HG02884 (cell line): ENCODE data around the gene LANCL2.

Source experiments
- ATAC-seq: cut with Tn5 transposase; IDR thresholded peaks from one replicate; pipeline ENCODE4 v1.9.1; 2021; ENCODE audit warnings: mild to moderate bottlenecking, moderate library complexity; ENCODE audit not compliant: unreplicated experiment

Gene LANCL2

GRCh38 chr7:55436457-55436856 lies 71.3 kb downstream of the LANCL2 start:
- no peak for ATAC-seq

DNA sequence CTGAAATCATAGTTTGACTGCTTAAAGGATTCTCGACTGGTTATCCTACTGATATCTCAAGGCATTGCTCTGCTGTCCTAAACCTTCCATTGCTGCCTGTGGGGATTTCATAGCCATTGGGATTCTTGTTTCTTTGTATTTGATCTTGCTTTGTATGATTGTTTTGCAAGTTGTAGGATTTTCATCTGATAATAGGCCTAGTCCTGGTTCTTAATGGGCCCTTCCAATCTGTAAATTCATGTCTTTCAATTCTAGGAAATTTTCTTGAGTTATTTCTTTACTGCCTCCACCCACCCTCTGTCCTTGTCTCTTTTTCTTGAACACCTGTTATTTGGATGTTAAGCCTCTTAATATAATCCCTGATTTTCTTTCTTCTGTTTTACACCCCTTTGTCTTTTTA lies 72.2 kb downstream of the LANCL2 start:
- no peak for ATAC-seq

DNA sequence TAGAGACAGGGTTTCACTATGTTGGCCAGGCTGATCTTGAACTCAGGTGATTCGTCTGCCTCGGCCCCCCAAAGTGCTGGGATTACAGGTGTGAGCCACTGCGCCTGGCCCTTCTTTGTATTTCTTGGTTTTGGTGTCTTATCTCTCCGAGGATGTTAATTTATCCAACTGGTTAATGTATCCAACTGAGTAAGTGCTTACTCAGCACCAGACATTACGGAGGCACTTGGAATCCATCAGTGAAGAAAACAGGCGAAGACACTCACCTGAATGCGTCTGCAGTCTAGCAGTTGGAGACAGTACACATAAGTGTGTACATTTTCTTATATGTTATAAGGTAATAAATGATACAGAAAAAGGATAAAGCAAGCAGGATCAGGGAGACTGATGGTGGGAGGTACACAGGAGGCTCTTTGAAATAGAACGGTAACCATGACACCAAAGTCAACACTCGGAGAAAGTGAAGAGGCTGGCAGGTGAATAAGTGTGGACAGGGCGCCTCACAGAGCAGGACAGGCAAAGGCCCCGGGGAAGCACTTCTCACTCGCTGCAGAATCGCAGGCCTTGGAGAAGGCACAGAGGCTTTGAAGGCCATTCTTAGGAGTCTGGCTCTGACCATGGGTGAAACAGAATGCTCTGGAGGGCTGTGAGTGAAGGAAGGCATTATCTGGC lies 73.1 kb downstream of the LANCL2 start:
- ATAC-seq = no peak

DNA sequence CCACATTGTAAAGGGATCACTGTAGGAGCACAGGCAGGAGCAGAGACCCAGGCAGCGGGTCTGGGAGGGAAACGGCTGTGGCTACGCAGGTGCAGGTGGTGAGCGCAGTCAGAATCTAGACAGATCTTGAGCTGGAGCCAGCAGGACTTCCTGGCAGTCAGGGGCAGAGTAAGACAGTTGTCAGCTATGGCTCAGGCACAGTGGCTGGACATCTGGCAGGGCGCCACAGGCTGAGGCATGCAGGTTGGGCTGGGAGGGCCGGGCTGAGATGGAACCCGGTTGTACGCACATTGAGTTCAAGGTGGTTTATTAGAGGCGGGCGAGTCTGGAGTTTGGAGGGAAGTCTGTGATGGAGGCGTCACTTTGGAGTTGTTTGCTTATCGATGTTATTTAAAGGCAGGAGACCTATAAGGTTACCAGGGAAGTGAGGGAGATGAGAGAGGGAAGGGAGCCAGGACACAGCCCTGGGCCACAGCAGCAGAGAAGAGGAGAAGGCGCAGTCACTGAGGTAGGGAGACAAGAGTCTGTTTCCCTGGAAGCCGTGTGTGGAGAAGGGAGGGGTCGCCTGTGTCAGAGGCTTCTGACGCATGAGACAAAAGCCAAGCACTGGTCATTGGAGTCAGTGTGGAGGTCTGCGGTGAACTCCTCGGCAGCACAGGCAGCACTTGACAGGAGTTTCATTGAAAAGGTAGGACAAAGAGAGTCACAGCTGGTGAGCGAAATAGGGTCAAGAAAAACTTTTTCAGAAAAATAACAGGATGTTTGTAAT lies 73.8 kb downstream of the LANCL2 start:
- no peak for ATAC-seq

DNA sequence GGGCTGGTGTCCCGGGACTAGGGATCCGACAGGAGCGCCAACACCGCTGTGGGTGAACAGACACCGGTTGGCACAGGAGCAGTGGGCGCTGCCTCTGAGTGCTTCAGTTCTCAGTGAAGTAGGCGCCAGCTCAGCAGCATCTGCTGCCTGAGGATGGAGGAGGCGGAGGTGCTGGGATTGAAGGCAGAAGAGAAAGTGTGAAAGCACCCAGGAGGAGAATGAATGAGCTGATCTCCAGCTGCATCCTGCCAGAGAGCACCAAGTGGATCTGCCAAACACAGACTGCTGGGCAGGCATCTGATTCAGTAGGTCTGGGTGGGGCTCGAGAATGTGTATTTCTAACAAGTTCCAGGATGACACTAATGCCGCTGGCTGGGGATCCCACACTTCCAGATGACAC lies 74.5 kb downstream of the LANCL2 start:
- no peak for ATAC-seq

- no peak for ATAC-seq
Observed at GRCh38 chr7:55440040-55440690, 75.0 kb downstream of the LANCL2 start.

DNA sequence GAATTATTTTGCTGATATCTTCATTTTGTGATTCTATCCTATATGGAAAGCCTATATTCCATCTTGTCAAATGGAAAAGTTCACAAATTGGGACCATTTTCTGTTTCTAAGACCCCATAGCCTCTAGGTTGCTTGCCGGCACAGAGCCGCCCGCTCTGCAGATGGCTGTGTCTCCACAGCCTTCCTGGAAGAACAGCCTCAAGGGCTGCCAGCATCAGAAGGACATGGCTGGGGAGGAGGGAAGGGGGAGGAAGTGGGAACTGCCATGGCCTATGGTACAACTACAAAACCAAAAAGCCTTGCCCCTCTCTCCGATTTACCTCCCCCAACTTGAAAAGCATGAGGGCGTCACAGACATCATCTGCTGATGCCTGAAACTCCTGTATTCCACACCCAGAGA lies 75.9 kb downstream of the LANCL2 start:
- ATAC-seq = no peak

GRCh38 chr7:55441774-55442522 lies 76.8 kb downstream of the LANCL2 start:
- ATAC-seq = no peak

DNA sequence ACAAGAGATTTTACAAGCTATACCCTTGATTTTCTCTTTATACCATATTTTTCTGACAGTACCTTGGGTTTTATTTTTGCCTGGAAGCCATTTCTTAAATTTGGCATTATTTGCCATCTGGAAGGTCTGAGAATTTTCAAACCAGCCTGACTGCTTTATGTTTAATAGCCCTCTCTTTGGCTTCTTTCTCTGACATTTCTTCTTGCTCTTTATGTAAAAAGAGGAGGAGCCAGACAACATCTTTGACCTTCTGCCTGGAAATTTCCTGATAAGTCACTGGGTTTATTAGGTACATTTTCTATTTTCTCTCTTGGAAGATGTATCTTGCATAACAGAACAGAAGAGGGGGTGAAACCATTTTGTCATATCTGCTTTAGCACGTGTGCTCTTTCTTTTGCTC lies 79.6 kb downstream of the LANCL2 start:
- no peak for ATAC-seq

DNA sequence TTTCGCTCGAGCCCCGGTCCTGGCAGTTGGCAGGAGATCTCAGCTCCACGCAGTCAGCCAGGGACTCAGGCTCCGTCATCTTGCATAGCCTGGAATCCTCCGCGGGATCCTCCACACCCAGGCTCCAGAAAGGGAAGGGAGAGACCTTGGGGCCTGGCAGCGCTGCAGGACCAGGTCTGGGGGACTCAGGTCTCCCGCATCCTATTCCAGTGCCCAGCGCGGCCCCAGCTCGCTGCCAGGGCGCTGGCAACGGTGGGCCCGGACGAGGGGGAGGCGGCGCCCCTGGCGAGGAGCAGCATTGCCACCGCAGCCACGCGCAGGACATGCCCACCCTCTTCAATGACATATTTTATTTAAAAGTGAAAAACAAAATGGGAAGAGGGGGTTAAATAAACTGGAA lies 83.4 kb downstream of the LANCL2 start:
- no peak for ATAC-seq

DNA sequence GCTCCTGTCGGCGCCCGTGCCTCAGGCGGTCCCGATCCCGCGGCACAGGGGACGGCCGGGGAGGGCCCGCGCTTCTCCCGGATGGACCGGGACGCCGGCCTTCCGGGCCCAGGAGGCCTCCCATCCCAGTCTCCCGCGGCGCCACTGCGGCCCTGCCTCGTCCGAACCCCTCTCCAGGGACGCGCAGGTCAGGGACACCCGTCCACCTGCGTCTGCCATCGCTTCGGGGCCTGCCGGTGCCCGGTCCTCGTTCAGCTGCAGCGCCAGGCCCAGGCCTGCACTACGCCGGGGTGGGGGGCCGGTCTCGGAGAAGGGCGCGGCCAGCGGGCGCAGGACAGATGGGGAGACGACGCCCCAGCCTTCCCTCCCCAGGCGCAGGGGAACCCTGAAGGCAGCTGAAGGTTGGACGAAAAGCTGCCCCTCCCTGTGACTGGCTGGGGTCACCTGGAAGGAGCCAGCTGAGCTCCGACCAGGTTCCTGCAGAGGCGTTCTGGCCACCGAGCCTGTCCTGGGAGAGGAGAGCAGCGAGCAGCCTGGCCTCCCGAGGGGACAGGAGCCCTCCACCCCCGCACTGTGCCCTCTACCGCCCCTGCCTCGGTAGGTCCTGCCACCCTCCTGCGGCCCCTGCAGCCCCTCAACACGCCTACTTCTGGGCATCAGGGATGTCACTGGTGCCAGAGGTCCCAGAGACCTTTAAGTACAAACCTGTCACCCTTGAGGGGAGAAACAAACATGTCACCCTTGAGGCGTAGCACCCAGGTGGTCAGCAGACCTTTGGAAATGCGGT lies 84.3 kb downstream of the LANCL2 start:
- no peak for ATAC-seq

DNA sequence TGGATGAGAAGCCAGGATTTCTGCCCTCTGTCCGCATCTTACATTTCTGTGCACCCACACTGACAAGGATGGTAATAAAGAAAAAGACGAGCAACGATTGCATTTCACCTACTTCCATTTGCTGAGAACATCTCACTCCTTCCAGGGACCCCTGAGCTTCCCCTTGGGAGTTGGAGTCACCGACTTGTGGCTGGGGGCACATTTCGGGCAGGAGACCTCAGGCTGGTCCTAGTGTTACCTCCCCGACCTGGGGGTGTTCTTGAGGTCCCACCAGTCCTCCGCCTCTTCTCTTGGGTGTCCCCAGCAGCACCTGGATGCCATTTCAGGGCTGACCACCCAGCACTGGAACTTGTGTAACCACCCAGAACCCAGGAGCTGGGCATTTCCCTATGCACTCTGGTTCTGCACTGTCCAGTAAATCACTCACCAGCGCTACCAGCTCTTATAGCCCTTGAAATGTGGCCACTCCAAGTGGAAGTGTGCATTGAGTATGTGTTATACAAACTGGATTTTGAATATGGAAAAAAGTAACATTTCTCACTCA lies 84.9 kb downstream of the LANCL2 start:
- no peak for ATAC-seq

- ATAC-seq = no peak
Observed at GRCh38 chr7:55452971-55453370, 87.8 kb downstream of the LANCL2 start.

DNA sequence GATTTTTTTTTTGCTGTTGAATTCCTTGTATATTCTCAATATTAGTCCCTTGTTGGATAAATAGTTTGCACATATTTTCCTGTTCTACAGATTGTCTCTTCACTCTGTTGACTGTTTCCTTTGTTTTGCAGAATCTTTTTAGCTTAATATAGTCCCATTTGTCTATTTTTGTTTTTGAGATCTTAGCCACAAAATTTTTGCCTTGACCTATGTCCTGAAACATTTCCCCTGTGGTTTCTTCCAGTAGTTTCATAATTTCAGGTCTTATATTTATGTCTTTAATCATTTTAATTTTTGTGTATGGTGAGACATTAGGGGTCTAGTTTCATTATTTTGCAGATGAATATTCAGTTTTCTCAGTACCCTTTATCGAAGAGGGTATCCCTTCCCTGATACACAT lies 92.7 kb downstream of the LANCL2 start:
- ATAC-seq = no peak

DNA sequence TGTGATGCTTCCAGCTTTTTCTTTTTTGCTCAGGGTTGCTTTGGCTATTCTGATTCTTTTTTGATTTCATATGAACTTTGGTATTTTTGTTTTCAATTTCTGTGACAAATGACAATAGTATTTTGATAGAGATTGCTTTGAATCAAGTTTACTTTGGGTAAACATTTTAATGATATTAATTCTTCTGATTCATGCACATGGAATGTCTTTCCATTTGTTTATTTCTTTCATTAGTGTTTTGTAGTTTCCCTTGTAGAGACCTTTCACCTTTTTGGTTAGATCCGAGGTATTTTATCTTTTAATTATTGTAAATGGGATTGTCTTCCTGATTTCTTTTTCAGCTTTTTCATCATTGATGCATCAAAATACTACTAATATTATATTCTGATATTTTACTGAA lies 93.2 kb downstream of the LANCL2 start:
- ATAC-seq = no peak

DNA sequence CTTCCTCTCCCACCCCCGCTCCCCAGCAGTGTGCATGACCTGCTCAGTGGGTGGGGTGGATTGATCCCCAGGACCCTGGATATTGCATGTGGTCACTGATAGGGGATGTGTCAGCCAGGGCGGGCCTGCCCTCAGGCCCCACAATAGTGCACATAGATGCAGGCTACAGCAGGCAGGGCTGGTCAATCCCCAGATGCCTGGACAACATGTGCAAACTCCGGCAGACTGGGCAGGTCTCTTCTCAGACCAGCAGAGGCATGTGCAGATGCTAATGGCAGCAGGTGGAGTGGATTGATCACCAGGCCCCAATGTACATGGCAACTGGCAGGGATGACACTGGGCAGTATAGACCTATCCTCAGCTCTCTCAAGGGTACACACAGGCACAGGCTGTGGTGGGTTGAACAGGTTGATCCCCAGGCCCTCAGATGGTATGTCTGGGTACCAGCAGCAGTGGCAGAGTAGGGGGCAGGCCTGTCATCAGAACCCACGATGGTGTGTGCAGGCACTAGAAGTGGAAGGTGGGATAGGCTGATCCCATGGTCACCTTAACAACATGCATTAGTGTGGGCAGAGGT lies 98.6 kb downstream of the LANCL2 start:
- no peak for ATAC-seq

DNA sequence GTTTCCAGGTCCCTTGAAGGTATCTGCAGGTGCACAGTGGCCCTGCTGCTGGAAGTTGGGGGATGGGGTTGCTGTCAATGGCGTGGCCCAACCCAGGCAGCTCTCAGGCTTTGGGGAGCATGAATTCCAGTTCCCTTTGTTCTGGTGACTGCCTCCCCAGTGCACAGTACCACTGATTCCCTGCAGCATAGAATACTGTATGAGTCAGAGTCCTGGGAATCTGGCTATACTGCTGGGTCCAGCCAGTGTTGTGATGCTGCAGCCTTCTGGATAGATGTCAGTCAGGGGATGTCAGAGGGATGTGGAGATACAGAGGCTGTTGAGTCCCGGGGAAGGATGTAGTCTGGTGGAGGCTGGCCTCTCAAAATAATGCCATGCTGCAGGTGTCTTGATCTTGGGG lies 99.3 kb downstream of the LANCL2 start:
- ATAC-seq = no peak

DNA sequence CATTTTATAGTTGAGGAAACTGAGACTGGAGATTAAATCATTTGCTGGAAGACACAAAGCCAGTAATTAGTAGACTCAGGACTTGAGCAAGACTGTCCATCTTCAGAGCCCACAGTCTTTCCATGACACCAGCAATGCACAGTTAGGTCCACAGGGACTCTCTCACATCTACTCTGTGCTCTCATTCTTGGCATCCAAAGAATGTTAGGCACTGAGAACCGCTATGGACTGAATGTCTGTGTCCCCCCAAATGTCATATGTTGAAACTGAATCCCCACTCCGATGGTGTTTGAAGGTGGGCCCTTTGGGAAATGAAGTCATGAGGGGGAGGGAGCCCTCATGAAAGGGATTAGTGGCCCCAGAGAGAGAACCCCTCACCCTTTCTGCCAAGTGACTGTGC lies 100.6 kb downstream of the LANCL2 start:
- ATAC-seq = no peak

DNA sequence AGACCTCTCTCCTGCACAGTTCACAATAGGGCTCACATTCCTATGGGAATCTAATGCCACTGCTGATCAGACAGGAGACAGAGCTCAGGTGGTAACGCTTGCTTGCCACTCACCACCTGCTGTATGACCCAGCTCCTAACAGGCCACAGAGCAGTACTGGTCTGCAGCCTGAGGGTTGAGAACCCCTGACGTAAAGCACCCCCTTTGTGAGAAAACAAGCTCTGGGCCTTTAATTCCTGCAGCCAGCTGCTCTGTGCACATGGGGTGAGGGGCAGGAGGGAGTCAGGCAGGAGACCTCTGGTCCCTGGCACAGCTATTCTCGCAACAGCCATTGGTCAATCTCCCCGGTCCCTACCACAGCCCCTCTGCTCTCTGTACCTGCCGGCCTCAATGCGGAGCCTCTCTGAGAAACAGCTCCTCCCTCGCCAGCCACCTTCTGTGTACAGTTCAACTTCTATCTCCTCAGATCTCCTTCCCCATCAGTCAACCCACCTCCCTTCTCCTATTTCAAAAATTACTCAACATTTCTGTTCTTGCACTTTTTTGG lies 102.0 kb downstream of the LANCL2 start:
- no peak for ATAC-seq

DNA sequence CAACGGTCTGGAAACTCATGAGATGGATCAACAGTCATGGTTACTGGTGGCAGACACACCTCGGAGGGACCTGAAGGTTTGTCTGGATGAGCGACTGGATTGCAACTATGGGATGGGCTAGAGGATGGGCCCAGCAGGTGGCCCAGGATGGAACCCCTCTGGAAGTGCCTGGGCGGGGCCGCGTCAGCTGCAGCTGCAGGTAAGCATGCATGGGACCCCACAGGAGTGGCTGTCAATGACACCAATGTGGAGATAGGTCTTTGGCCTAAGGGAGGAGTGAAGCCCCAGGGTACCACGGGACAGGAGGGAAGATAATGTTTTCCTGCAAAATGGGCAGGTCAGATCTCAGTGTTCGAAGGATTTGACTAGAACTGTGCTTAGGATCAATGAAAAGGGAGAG lies 103.4 kb downstream of the LANCL2 start:
- no peak for ATAC-seq
